OCI-LY1 (cell line): ENCODE data around the gene SLC4A7.

Experiments used
- H2AFZ ChIP-seq: fragments of 200-600 bp; sonication (generic), shearing (Covaris generic); 2 replicates; pipeline ENCODE4 v1.6.0; 2014; ENCODE audit warnings: antibody characterized with exemption, mild to moderate bottlenecking, low read length
- H3F3A ChIP-seq: fragments of 200-600 bp; sonication (generic), shearing (Covaris generic); 2 replicates; pipeline ENCODE4 v1.6.0; 2014; ENCODE audit warnings: mild to moderate bottlenecking, antibody characterized with exemption, low read length, moderate library complexity; ENCODE audit not compliant: insufficient read depth
- H3K27ac ChIP-seq: fragments of 200-600 bp; sonication (generic); 2 replicates; pipeline ENCODE4 v1.5.1; 2014; ENCODE audit warnings: low read length, mixed run types, mild to moderate bottlenecking, low read depth; ENCODE audit not compliant: poor library complexity, severe bottlenecking
- H3K27me3 ChIP-seq: fragments of 200-600 bp; sonication (generic); 2 replicates; pipeline ENCODE4 v1.6.0; 2014; ENCODE audit warnings: antibody characterized with exemption, mild to moderate bottlenecking, low read length, moderate library complexity; ENCODE audit not compliant: insufficient read depth
- H3K36me3 ChIP-seq: fragments of 200-600 bp; sonication (generic); 2 replicates; pipeline ENCODE4 v1.6.1; 2014; ENCODE audit warnings: mild to moderate bottlenecking, antibody characterized with exemption, low read length, moderate library complexity, mixed read lengths; ENCODE audit not compliant: insufficient read depth
- H3K4me1 ChIP-seq: fragments of 200-600 bp; sonication (generic); 2 replicates; pipeline ENCODE4 v1.5.1; 2014; ENCODE audit warnings: mild to moderate bottlenecking, low read length, moderate library complexity; ENCODE audit not compliant: insufficient read depth, severe bottlenecking
- H3K4me2 ChIP-seq: fragments of 200-600 bp; sonication (generic), shearing (Covaris generic); 2 replicates; pipeline ENCODE4 v1.6.1; 2014; ENCODE audit warnings: low read length
- H3K4me3 ChIP-seq: fragments of 200-600 bp; sonication (generic); 2 replicates; pipeline ENCODE4 v1.5.1; 2014; ENCODE audit warnings: low read length, low read depth, mild to moderate bottlenecking, mixed read lengths; ENCODE audit not compliant: poor library complexity, severe bottlenecking
- H3K79me2 ChIP-seq: fragments of 200-600 bp; shearing (Covaris generic); 2 replicates; pipeline ENCODE4 v1.6.1; 2016; ENCODE audit warnings: mixed run types, low read length, mixed read lengths; ENCODE audit not compliant: insufficient read depth
- H3K9ac ChIP-seq: fragments of 200-600 bp; sonication (generic), shearing (Covaris generic); 2 replicates; pipeline ENCODE4 v1.6.1; 2014; ENCODE audit warnings: mild to moderate bottlenecking, low read length, mixed read lengths
- H3K9me2 ChIP-seq: fragments of 200-600 bp; sonication (generic), shearing (Covaris generic); 2 replicates; pipeline ENCODE4 v1.6.1; 2014; ENCODE audit warnings: low read depth, mild to moderate bottlenecking, low read length, mixed read lengths
- H3K9me3 ChIP-seq: fragments of 200-600 bp; shearing (Covaris generic); 2 replicates; pipeline ENCODE4 v1.6.1; 2014; ENCODE audit warnings: low read length, mixed read lengths
- H4K20me1 ChIP-seq: fragments of 200-600 bp; sonication (generic), shearing (Covaris generic); 2 replicates; pipeline ENCODE4 v1.6.0; 2016; ENCODE audit warnings: mild to moderate bottlenecking, low read length; ENCODE audit not compliant: insufficient read depth
- CTCF ChIP-seq: fragments of 200-600 bp; sonication (generic), shearing (Covaris generic); IDR thresholded peaks from 2 replicates; pipeline ENCODE4 v1.5.1; 2017; ENCODE audit warnings: mild to moderate bottlenecking, antibody characterized with exemption, low read length, moderate library complexity, mixed read lengths
- EZH2 ChIP-seq: fragments of 200-600 bp; sonication (generic), shearing (Covaris generic); IDR thresholded peaks from 2 replicates; pipeline ENCODE4 v1.8.0; 2017; ENCODE audit warnings: borderline replicate concordance, mixed run types, mild to moderate bottlenecking, antibody characterized with exemption, low read length, moderate library complexity, mixed read lengths

Gene SLC4A7

GRCh38 chr3:27384191-27384590 lies 100.0 kb downstream of the SLC4A7 start:
- H3F3A ChIP-seq = no peaks in the 10 kb centered on the region

DNA sequence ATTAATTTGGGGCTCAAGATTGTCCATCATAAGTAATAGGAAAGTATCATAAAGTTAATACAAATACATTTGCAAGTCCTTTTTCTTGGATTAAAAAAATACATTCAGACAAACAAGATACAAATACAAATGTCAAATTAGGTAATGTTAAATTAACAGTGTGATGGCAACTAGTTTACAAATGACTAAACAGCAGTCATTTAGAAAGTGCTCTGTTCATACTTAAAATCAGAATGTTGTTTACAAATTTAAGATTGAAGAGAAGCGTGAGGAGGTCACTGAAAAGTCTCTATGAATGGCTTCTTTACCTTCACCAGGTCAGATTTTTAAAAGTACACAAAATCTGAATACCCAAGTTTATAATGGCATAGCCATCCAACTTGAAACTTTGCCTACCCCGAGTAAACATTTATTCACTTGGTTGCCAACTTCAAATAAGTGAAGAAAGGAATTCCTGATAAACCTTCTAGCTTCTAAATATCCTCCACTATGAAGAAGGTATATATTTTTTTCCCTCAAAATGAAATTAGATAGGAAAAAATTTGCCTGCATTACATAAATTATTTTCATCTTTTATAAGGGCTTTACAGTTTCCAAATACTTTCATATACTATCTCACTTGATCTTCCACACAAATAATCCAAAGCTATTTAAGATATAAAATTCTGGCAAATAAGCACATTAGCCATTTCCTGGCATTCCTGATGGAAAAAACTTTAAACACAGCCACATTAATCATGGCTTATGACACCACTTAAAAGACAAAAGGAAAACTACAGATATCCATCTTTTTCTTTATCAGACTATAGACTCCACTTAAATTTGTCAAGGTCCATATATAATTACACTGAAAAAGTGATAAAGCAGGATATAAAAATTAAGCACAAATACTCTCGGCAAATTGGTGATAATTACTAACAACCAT lies 103.5 kb downstream of the SLC4A7 start:
- H3K9ac ChIP-seq = no peak overlapping the region
- no peaks in the 10 kb centered on the region for H3K9me2 ChIP-seq
- H3K4me3 ChIP-seq = no peak overlapping the region
- no peaks in the 10 kb centered on the region for H3F3A ChIP-seq
- H4K20me1 ChIP-seq = no peaks in the 10 kb centered on the region
- H2AFZ ChIP-seq = no peak overlapping the region
- H3K4me2 ChIP-seq = no peak overlapping the region
- TF ChIP-seq EZH2 (no peak), CTCF (no peak)
- H3K79me2 ChIP-seq = no peaks in the 10 kb centered on the region
- no peaks in the 10 kb centered on the region for H3K4me1 ChIP-seq
- H3K27me3 ChIP-seq = no peaks in the 10 kb centered on the region
- H3K9me3 ChIP-seq = no peaks in the 10 kb centered on the region
- peaks cover 48% of the 10 kb centered on the region for H3K36me3 ChIP-seq
- H3K27ac ChIP-seq = no peak overlapping the region

More at GRCh38 chr3:27384191-27384590, 100.0 kb downstream of the SLC4A7 start:
- H3K9me2 ChIP-seq = no peaks in the 10 kb centered on the region
- no peak overlapping the region for H3K9ac ChIP-seq
- H3K4me1 ChIP-seq = no peaks in the 10 kb centered on the region
- no peak overlapping the region for H3K27ac ChIP-seq
- H3K4me2 ChIP-seq = no peak overlapping the region
- H3K27me3 ChIP-seq = no peaks in the 10 kb centered on the region
- H3K79me2 ChIP-seq = no peaks in the 10 kb centered on the region
- peaks cover 36% of the 10 kb centered on the region for H3K36me3 ChIP-seq
- H3K9me3 ChIP-seq = no peaks in the 10 kb centered on the region
- no peaks in the 10 kb centered on the region for H4K20me1 ChIP-seq
- no peak overlapping the region for H2AFZ ChIP-seq
- TF ChIP-seq CTCF (no peak), EZH2 (no peak)
- no peak overlapping the region for H3K4me3 ChIP-seq

GRCh38 chr3:27378331-27378730 lies 105.9 kb downstream of the SLC4A7 start:
- no peak overlapping the region for H3K27ac ChIP-seq
- no peak overlapping the region for H3K9ac ChIP-seq
- H3K9me2 ChIP-seq = no peaks in the 10 kb centered on the region
- no peaks in the 10 kb centered on the region for H3K9me3 ChIP-seq
- H3K4me1 ChIP-seq = no peaks in the 10 kb centered on the region
- no peaks in the 10 kb centered on the region for H3K27me3 ChIP-seq
- H3K4me2 ChIP-seq = no peak overlapping the region
- TF ChIP-seq CTCF (no peak), EZH2 (no peak)
- H4K20me1 ChIP-seq = no peaks in the 10 kb centered on the region
- H3K79me2 ChIP-seq = no peaks in the 10 kb centered on the region
- H3F3A ChIP-seq = no peaks in the 10 kb centered on the region
- H3K36me3 ChIP-seq = peaks cover 30% of the 10 kb centered on the region
- no peak overlapping the region for H2AFZ ChIP-seq
- H3K4me3 ChIP-seq = no peak overlapping the region
